ENCODE results near the gene NUDT7.

DNA sequence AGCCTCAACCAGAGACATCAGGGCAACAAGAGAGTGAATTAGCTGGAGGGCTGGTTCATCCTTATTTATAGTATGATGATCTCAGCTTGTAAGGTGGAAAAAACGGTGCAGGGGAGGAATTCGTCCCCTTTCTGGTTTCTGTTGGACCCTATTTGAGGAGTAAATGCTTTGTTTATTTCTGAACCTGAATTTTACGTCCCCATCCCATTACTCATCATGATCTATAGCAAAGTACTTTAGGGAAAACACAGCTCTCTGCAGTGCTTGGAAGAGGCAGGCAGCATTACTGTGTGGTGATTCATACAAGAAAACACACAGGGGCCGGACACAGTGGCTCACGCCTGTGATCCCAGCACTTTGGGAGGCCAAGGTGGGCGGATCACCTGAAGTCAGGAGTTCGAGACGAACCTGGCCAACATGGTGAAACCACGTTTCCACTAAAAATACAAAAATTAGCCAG lies 58.1 kb downstream of the NUDT7 start:
- TF ChIP-seq, protein P1, sequence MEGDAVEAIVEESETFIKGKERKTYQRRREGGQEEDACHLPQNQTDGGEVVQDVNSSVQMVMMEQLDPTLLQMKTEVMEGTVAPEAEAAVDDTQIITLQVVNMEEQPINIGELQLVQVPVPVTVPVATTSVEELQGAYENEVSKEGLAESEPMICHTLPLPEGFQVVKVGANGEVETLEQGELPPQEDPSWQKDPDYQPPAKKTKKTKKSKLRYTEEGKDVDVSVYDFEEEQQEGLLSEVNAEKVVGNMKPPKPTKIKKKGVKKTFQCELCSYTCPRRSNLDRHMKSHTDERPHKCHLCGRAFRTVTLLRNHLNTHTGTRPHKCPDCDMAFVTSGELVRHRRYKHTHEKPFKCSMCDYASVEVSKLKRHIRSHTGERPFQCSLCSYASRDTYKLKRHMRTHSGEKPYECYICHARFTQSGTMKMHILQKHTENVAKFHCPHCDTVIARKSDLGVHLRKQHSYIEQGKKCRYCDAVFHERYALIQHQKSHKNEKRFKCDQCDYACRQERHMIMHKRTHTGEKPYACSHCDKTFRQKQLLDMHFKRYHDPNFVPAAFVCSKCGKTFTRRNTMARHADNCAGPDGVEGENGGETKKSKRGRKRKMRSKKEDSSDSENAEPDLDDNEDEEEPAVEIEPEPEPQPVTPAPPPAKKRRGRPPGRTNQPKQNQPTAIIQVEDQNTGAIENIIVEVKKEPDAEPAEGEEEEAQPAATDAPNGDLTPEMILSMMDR (conservative IDR thresholded peaks at IDR 0.05; ENCODE audit: low read depth, low read length): no peak
- TF ChIP-seq EZH2 (IDR thresholded peaks at IDR 0.05; ENCODE audit: borderline replicate concordance, low read depth, low read length, poor library complexity, severe bottlenecking): no peak

All from A673 (cell line).